Stimulated activated naive CD4-positive, alpha-beta T cell (primary cell): Measurements from ENCODE around the gene AKAP13.
A peak's percentile ranks its signal among the peaks of the same experiment; 100 is the strongest.
"Not testable (repeated sequence)": the region's sequence is repeated elsewhere in the genome, so short reads cannot be mapped to it uniquely, and the experiment has no call there.

Experiments
- DNase-seq, 6 experiments: peaks; one replicate each; lab custom pipeline; 2025; lab: John Stamatoyannopoulos, UW

Gene AKAP13

GRCh38 chr15:85623315-85624049, 243.1 kb downstream of the AKAP13 start:
- no peak for DNase-seq

GRCh38 chr15:85624291-85624801, 243.9 kb downstream of the AKAP13 start:
- peak in 2 of 6 experiments; percentile 5 to 12 for DNase-seq

- DNase-seq: peak in 2 of 6 experiments; percentile 17 to 35
Measured at GRCh38 chr15:85625166-85625830, 244.9 kb downstream of the AKAP13 start.

- peak in 2 of 6 experiments; percentile 19 to 35 for DNase-seq
Measured at GRCh38 chr15:85625856-85626255, 245.5 kb downstream of the AKAP13 start.

GRCh38 chr15:85627213-85627935, 247.0 kb downstream of the AKAP13 start:
- no peak for DNase-seq

- no peak for DNase-seq
Measured at GRCh38 chr15:85630311-85630710, 249.9 kb downstream of the AKAP13 start.

GRCh38 chr15:85631018-85631417, 250.6 kb downstream of the AKAP13 start:
- DNase-seq: no peak

GRCh38 chr15:85632014-85632413, 251.6 kb downstream of the AKAP13 start:
- DNase-seq: no peak

- no peak for DNase-seq
Measured at GRCh38 chr15:85633859-85634258, 253.5 kb downstream of the AKAP13 start.

GRCh38 chr15:85636351-85636750, 255.9 kb downstream of the AKAP13 start:
- DNase-seq: no peak

GRCh38 chr15:85639752-85640381, 259.5 kb downstream of the AKAP13 start:
- no peak for DNase-seq

GRCh38 chr15:85642065-85642692, 261.8 kb downstream of the AKAP13 start:
- no peak for DNase-seq

- no peak for DNase-seq
Measured at GRCh38 chr15:85642693-85643066, 262.3 kb downstream of the AKAP13 start.

- DNase-seq: no peak
Measured at GRCh38 chr15:85646538-85647091, 266.2 kb downstream of the AKAP13 start.

GRCh38 chr15:85649372-85649771, 269.0 kb downstream of the AKAP13 start:
- DNase-seq: no peak

GRCh38 chr15:85651548-85651947, 271.1 kb downstream of the AKAP13 start:
- DNase-seq: no peak

GRCh38 chr15:85652457-85652856, 272.1 kb downstream of the AKAP13 start:
- DNase-seq: no peak

GRCh38 chr15:85657132-85657531, 276.7 kb downstream of the AKAP13 start:
- no peak for DNase-seq

GRCh38 chr15:85658816-85659215, 278.4 kb downstream of the AKAP13 start:
- DNase-seq: no peak

- no peak for DNase-seq
Measured at GRCh38 chr15:85661859-85662258, 281.5 kb downstream of the AKAP13 start.

- DNase-seq: not testable (repeated sequence)
Measured at GRCh38 chr15:85665677-85666076, 285.3 kb downstream of the AKAP13 start.
